Measurements from ENCODE around the gene EXTL1. TPM values are rescaled to one million over a fixed set of nuclear protein-coding genes. Genes with fewer than 3 reads are reported as not detected.

Gene EXTL1
- total RNA-seq, 1 experiment from 2014 or later: 0.15 TPM

DNA sequence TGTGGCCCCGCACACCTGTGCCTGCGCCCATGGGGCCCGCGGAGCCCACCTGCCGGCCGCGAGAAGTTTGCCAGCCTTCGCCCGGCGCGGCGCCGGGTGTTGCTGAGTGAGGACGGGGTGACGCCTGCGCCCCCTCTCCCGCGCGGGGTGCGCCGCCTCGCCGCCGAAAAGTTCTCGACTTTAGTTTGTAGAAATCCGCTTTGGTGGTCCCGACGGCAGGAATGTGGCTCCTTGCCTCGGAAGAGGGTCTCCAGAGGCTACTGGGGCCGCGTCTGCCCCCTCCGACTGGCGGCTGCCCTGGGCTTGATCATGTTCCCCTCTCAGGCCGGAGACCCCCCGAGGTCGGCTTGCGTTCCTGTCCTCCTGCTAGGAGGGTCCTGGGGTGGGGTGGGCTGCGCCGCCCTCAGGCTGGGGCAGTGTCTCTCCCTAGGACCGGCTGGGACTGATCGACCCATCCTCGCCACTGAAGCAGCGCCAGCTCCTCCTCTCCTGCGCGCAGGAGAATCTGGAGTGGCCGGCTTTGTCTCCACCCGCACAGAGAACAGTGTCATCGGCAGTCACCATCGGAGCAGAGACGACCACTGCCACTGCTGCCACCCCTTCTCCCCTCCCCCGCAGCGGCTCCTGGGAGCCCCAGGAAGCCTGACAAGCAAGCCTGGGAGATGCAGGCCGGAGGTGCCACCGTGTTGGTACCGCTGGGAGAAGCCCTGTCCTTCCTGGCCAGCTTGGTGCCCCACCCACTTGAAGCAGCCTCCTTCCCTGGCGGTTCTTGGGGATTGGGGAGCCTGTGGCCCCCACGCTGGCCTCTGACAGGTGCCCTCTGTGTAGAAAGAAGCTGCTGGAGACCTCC lies 24.9 kb downstream of the EXTL1 start:
- Histone ChIP-seq H3K4me3 (replicated peaks in 1 of 2; ENCODE audit: low read depth in 1 of 2, low read length in 2 of 2) (no peak overlapping the region), H3K9ac (ENCODE audit: low read length) (no peak overlapping the region), H3K9me2 (ENCODE audit: insufficient read depth) (no peaks in the 10 kb centered on the region), H3K79me2 (ENCODE audit: insufficient read depth, low read length) (no peaks in the 10 kb centered on the region), H4K20me1 (ENCODE audit: insufficient read depth) (no peaks in the 10 kb centered on the region), H2AFZ (ENCODE audit: low read depth, low read length, poor library complexity, severe bottlenecking) (no peak overlapping the region), H3K36me3 (ENCODE audit: control insufficient read depth in 1 of 2, insufficient read depth in 2 of 2, low read length in 2 of 2) (no peaks in the 10 kb centered on the region), H3K4me2 (ENCODE audit: low read length) (no peak overlapping the region), H3K27me3 (ENCODE audit: insufficient read depth, low read length) (no peaks in the 10 kb centered on the region), H3K4me1 (ENCODE audit: control insufficient read depth in 1 of 2, insufficient read depth in 2 of 2, low read length in 2 of 2) (no peaks in the 10 kb centered on the region), H3K27ac (ENCODE audit: low read depth, low read length) (no peak overlapping the region), H3K9me3 (ENCODE audit: control insufficient read depth in 1 of 2, insufficient read depth in 1 of 2, low read depth in 1 of 2, low read length in 2 of 2) (no peaks in the 10 kb centered on the region)
- no TSS peak for BruUV-seq (replicated peaks)
- DNase-seq (ENCODE audit: low read depth, low spot score) (no peak), ATAC-seq (no peak)
- RAD21 ChIA-PET (ENCODE audit: low non-redundant PET in 1 of 2, low total read pairs in 2 of 2, uncharacterized antibody in 2 of 2, unreplicated experiment in 2 of 2): no interaction called here
- POLR2A ChIA-PET: no interaction called here
- TF ChIP-seq FOSL1 (IDR thresholded peaks at IDR 0.05; ENCODE audit: low read depth) (no peak), ZFX (IDR thresholded peaks at IDR 0.05) (no peak), EZH2 (IDR thresholded peaks at IDR 0.05) (no peak), RAD21 (IDR thresholded peaks at IDR 0.05; ENCODE audit: low read depth) (no peak), ELF1 (IDR thresholded peaks at IDR 0.05; ENCODE audit: borderline replicate concordance, low read depth) (no peak), SIN3A (IDR thresholded peaks at IDR 0.05; ENCODE audit: low read depth) (no peak), JUND (IDR thresholded peaks at IDR 0.05) (no peak), CBX3 (IDR thresholded peaks at IDR 0.05; ENCODE audit: low read depth) (no peak), ZNF274 (IDR thresholded peaks at IDR 0.05; ENCODE audit: low read depth, low read length) (no peak), POLR2AphosphoS5 (IDR thresholded peaks at IDR 0.05; ENCODE audit: low read depth, low read length) (no peak), EZH2phosphoT487 (IDR thresholded peaks at IDR 0.05; ENCODE audit: borderline replicate concordance) (no peak)
- TF ChIP-seq, protein P1, sequence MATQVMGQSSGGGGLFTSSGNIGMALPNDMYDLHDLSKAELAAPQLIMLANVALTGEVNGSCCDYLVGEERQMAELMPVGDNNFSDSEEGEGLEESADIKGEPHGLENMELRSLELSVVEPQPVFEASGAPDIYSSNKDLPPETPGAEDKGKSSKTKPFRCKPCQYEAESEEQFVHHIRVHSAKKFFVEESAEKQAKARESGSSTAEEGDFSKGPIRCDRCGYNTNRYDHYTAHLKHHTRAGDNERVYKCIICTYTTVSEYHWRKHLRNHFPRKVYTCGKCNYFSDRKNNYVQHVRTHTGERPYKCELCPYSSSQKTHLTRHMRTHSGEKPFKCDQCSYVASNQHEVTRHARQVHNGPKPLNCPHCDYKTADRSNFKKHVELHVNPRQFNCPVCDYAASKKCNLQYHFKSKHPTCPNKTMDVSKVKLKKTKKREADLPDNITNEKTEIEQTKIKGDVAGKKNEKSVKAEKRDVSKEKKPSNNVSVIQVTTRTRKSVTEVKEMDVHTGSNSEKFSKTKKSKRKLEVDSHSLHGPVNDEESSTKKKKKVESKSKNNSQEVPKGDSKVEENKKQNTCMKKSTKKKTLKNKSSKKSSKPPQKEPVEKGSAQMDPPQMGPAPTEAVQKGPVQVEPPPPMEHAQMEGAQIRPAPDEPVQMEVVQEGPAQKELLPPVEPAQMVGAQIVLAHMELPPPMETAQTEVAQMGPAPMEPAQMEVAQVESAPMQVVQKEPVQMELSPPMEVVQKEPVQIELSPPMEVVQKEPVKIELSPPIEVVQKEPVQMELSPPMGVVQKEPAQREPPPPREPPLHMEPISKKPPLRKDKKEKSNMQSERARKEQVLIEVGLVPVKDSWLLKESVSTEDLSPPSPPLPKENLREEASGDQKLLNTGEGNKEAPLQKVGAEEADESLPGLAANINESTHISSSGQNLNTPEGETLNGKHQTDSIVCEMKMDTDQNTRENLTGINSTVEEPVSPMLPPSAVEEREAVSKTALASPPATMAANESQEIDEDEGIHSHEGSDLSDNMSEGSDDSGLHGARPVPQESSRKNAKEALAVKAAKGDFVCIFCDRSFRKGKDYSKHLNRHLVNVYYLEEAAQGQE (IDR thresholded peaks at IDR 0.05; ENCODE audit: low read depth): no peak
- CTCF ChIA-PET: interaction anchor here (2.5 kb wide), 1 partner anchor 10 kb away, joined by 7 read pairs; no protein-coding TSS in a partner anchor
- intact Hi-C loops (cut with micrococcal nuclease): no loop called here
